Sigmoid colon (tissue), 7 donors: ENCODE results near the gene AP2S1. TPM values are rescaled to one million over a fixed set of nuclear protein-coding genes. Genes with fewer than 3 reads are reported as not detected.

Experiments
- DNase-seq: peaks from one replicate; pipeline ENCODE4 v3.0.0-alpha.2; 2019
- H3K27ac ChIP-seq, 4 donors: fragments of 200-600 bp; sonication (generic); one replicate each; pipeline ENCODE4 v1.5.1; 2016 to 2019; ENCODE audit warnings: mild to moderate bottlenecking in 1 of 4
- H3K27me3 ChIP-seq, 3 donors: fragments of 200-600 bp; sonication (generic); one replicate each; pipeline ENCODE4 v1.5.1; 2019; ENCODE audit warnings: mild to moderate bottlenecking in 1 of 3
- H3K36me3 ChIP-seq, 4 donors: fragments of 200-600 bp; sonication (generic); one replicate each; pipeline ENCODE4 v1.5.1; 2016 to 2019
- H3K4me1 ChIP-seq, 4 donors: fragments of 200-600 bp; sonication (generic); one replicate each; pipeline ENCODE4 v1.5.1; 2017 to 2019
- H3K4me3 ChIP-seq, 4 donors: fragments of 200-600 bp; sonication (generic); one replicate each; pipeline ENCODE4 v1.5.1; 2017 to 2019; ENCODE audit warnings: mild to moderate bottlenecking in 2 of 4, moderate library complexity in 1 of 4
- H3K9me3 ChIP-seq, 4 donors: fragments of 200-600 bp in 3 of 4; sonication (generic) in 3 of 4; one replicate each; pipeline versions ENCODE4 v1.5.1 to v1.6.1; 2013 to 2019
- EP300 ChIP-seq, 4 donors: sonication (generic); formaldehyde crosslinking; IDR thresholded peaks; one replicate each; pipeline ENCODE4 v1.6.1; 2017; ENCODE audit warnings: antibody characterized with exemption in 4 of 4
- POLR2A ChIP-seq, 2 donors: fragments of 450-650 bp; IDR thresholded peaks; one replicate each; pipeline ENCODE4 v1.6.1; 2016; ENCODE audit warnings: antibody characterized with exemption in 2 of 2, mild to moderate bottlenecking in 2 of 2, moderate library complexity in 2 of 2
- POLR2AphosphoS5 ChIP-seq, 4 donors: sonication (generic); formaldehyde crosslinking; IDR thresholded peaks; one replicate each; pipeline ENCODE4 v1.6.1; 2017; ENCODE audit warnings: antibody characterized with exemption in 4 of 4
- WGBS, 2 donors: extraction: QIAGEN DNeasy Blood & Tissue Kit; methylation state at CpG; one replicate each; pipeline ENCODE4 v1.1.7; 2013; 5-methylcytosine and 5-hydroxymethylcytosine counted together
- intact Hi-C: fragments of 100-400 bp; cut with DNase I; formaldehyde crosslinking; loops from one replicate; pipeline ENCODE4 v1.15.1; 2023
- polyA plus RNA-seq, 3 donors: library from polyadenylated mRNA; stranded (reverse); fragments of 200-250 nt; gene quantifications; one replicate each; pipeline ENCODE4 v1.2.3, GENCODE V29; 2013
- total RNA-seq, 4 donors: library from RNA; depleted of rRNA; stranded (reverse); fragments of >200 nt; gene quantifications; one replicate each; pipeline ENCODE4 v1.1.0, GENCODE V29; 2016
- TF ChIP-seq, protein P1 (sequence below), 4 experiments: fragments of 450-650 bp in 3 of 4; fragments of 200-600 bp in 1 of 4; IDR thresholded peaks; one replicate each; pipeline ENCODE4 v1.5.1; 2016 to 2019; ENCODE audit warnings: antibody characterized with exemption in 4 of 4, mild to moderate bottlenecking in 3 of 4, moderate library complexity in 2 of 4
- donor health status: healthy with polysubstance abuse.
- donor health status: Bipolar disorder and iron deficiency.
- donor health status: healthy.

Gene AP2S1
- total and polyA plus RNA-seq, 7 donors, result 52.4 to 167 (median 84.3) TPM

DNA sequence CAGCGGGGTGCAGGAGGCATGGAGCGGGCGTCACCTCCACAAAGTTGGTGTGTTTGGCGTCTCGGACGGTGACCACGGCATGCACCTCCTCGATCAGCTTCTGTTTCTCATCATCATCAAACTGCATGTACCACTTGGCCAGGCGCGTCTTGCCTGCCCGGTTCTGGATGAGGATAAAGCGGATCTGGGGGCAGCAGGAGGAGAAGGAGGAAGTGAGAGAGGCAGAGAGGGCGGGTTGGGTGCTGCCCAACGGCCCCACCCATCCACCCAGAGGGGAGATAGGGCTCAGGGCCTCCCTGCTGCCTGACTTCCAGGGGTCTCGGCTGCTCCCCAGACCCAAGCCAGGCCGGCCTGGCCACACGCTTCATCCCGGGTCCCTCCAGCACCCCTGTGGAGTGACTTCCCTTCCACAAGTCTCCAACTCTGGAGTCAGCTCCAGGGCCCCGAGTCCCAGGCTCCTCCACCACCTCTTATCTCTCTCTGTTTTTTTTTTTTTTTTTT lies 4.6 kb downstream of the AP2S1 start:
- H3K4me1 ChIP-seq, result peaks cover 0 to 64% (median 56%) of the 10 kb centered on the region in 4 donors
- intact Hi-C loops, result no loop called here
- H3K9me3 ChIP-seq, result no peaks in the 10 kb centered on the region
- H3K27ac ChIP-seq, result peak overlapping the region in 2 of 4 donors; percentile 93 to 97
- H3K4me3 ChIP-seq, result no peak overlapping the region
- TF ChIP-seq EP300 (IDR thresholded peaks at IDR 0.05), result no peak
- TF ChIP-seq POLR2AphosphoS5 (IDR thresholded peaks at IDR 0.05), result no peak
- no peak for TF ChIP-seq POLR2A (IDR thresholded peaks at IDR 0.05)
- TF ChIP-seq, protein P1, sequence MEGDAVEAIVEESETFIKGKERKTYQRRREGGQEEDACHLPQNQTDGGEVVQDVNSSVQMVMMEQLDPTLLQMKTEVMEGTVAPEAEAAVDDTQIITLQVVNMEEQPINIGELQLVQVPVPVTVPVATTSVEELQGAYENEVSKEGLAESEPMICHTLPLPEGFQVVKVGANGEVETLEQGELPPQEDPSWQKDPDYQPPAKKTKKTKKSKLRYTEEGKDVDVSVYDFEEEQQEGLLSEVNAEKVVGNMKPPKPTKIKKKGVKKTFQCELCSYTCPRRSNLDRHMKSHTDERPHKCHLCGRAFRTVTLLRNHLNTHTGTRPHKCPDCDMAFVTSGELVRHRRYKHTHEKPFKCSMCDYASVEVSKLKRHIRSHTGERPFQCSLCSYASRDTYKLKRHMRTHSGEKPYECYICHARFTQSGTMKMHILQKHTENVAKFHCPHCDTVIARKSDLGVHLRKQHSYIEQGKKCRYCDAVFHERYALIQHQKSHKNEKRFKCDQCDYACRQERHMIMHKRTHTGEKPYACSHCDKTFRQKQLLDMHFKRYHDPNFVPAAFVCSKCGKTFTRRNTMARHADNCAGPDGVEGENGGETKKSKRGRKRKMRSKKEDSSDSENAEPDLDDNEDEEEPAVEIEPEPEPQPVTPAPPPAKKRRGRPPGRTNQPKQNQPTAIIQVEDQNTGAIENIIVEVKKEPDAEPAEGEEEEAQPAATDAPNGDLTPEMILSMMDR (IDR thresholded peaks at IDR 0.05), result no peak
- DNase-seq, result peak; percentile 59
- no peaks in the 10 kb centered on the region for H3K27me3 ChIP-seq
- peaks cover 0 to 37% (median 20%) of the 10 kb centered on the region in 4 donors for H3K36me3 ChIP-seq
- WGBS, 2 donors, result 83% methylated on average over 19 of the region's 19 CpGs

DNA sequence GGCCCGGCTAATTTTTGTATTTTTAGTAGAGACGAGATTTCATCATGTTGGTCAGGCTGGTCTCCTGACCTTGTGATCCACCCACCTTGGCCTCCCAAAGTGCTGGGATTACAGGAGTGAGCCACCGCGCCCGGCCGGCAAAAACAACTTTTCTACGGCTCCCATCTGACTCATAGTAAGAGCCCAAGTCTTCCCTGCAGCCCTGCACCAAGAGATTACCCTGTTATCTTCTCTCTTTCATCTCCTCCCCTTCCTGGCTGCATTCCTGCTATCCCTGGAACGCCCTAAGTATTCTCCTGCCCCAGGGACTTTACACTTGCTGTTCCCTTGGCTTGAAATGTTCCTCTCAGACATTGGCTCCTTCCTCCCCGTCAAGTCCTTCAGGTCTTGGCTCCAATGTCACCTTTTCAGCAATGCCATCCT lies 6.6 kb downstream of the AP2S1 start:
- H3K27ac ChIP-seq, result no peak overlapping the region
- no peak for TF ChIP-seq POLR2AphosphoS5 (IDR thresholded peaks at IDR 0.05)
- TF ChIP-seq POLR2A (IDR thresholded peaks at IDR 0.05), result no peak
- TF ChIP-seq EP300 (IDR thresholded peaks at IDR 0.05), result no peak
- TF ChIP-seq, protein P1 (IDR thresholded peaks at IDR 0.05), result no peak
- no peak for DNase-seq
- H3K4me3 ChIP-seq, result no peak overlapping the region
- 86% methylated on average over 9 of the region's 9 CpGs for WGBS, 2 donors
- H3K36me3 ChIP-seq, result peaks cover 5 to 47% (median 23%) of the 10 kb centered on the region in 4 donors
- no peaks in the 10 kb centered on the region for H3K27me3 ChIP-seq
- H3K9me3 ChIP-seq, result no peaks in the 10 kb centered on the region
- intact Hi-C loops, result no loop called here
- H3K4me1 ChIP-seq, result peaks cover 0 to 58% (median 49%) of the 10 kb centered on the region in 4 donors

DNA sequence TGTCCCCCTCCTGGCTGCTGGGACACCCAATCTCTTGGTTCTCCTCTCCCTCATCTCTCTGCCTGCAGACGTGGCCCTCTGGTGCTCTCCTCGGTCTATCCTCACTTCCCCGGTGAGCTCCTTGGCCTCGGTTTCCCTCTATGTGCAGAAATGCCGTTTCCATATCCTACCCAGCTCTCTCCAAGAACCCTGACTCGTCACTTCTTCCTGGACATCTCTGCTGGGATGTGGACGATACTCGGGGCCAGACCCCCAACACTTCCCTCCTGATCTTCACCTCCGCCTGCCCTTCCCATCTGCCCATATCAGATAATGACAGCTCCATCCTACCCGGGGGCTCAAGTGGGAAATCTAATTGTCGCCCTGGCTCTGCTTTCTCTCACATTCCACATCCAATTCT lies 7.9 kb downstream of the AP2S1 start:
- no peak for DNase-seq
- no peaks in the 10 kb centered on the region for H3K27me3 ChIP-seq
- H3K27ac ChIP-seq, result peak overlapping the region in 2 of 4 donors; percentile 76 to 79
- no peaks in the 10 kb centered on the region for H3K9me3 ChIP-seq
- intact Hi-C loops, result no loop called here
- peaks cover 0 to 45% (median 37%) of the 10 kb centered on the region in 4 donors for H3K4me1 ChIP-seq
- H3K4me3 ChIP-seq, result no peak overlapping the region
- 86 to 90% methylated on average over 11 of the region's 11 CpGs for WGBS, 2 donors
- TF ChIP-seq, protein P1 (IDR thresholded peaks at IDR 0.05), result no peak
- TF ChIP-seq POLR2AphosphoS5 (IDR thresholded peaks at IDR 0.05) (no peak), EP300 (IDR thresholded peaks at IDR 0.05) (no peak), POLR2A (IDR thresholded peaks at IDR 0.05) (no peak)
- H3K36me3 ChIP-seq, result peaks cover 5 to 58% (median 31%) of the 10 kb centered on the region in 4 donors

DNA sequence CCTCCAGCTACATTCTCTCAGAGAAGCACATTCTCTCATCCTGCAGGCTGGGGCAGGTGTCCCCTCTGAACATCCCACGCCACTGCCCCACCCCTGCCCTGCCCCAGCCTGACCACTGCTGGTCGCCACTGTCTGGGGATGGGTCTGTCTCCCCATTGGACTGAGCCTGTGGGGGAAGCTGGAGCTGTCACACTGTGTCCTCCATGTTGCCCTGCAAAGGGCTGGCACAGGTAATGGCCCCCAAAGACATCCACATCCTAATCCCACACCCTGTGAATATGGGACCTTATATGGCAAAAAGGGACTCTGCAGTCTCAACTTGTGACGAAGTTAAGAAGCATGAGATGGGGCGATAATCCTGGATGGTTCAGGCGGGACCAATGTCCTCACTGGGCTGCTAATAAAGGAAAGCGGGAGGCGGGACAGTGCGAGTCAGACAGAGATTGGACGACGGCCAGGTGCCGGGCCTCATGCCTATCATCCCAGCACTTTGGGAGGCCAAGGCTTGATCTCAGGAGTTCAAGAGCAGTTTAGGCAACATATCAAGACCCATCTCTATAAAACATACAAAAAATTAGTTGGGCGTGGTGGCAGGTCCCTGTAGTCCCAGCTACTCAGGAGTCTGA lies 9.1 kb downstream of the AP2S1 start:
- Histone ChIP-seq H3K27me3 (no peaks in the 10 kb centered on the region), H3K9me3 (no peaks in the 10 kb centered on the region), H3K4me1 (peaks cover 0 to 39% (median 30%) of the 10 kb centered on the region in 4 donors), H3K36me3 (peaks cover 5 to 71% (median 34%) of the 10 kb centered on the region in 4 donors), H3K27ac (peak overlapping the region; percentile 60 to 79 (median 69)), H3K4me3 (no peak overlapping the region)
- TF ChIP-seq POLR2AphosphoS5 (IDR thresholded peaks at IDR 0.05) (peak in 2 of 4 donors; percentile 13 to 33), POLR2A (IDR thresholded peaks at IDR 0.05) (no peak), EP300 (IDR thresholded peaks at IDR 0.05) (no peak)
- no peak for DNase-seq
- WGBS, 2 donors, result 69 to 83% methylated on average over 12 of the region's 12 CpGs
- intact Hi-C loops, result no loop called here

DNA sequence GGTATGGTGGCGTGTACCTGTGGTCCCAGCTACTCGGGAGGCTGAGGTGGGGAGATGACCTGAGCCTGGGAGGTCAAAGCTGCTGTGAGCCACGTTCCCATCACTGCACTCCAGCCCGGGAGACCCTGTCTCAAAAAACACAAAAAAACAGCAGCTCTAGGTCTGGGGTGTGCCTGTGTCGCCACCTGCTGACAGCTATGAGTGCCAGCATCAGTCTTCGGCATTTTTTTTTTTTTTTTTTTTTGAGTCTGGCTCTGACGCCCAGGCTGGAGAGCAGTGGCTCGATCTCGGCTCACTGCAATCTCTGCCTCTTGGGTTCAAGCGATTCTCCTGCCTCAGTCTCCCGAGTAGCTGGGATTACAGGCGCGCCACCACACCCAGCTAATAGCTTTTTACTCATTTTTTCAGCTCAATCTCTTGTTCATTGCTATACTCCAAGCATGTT lies 10.1 kb downstream of the AP2S1 start:
- Histone ChIP-seq H3K4me3 (no peak overlapping the region), H3K27ac (peak overlapping the region; percentile 60 to 79 (median 69)), H3K9me3 (no peaks in the 10 kb centered on the region), H3K36me3 (peaks cover 5 to 69% (median 34%) of the 10 kb centered on the region in 4 donors), H3K27me3 (no peaks in the 10 kb centered on the region), H3K4me1 (peaks cover 0 to 34% (median 29%) of the 10 kb centered on the region in 4 donors)
- WGBS, 2 donors, result 14 to 21% methylated on average over 13 of the region's 13 CpGs
- TF ChIP-seq, protein P1 (IDR thresholded peaks at IDR 0.05), result peak; percentile 72 to 86 (median 78)
- TF ChIP-seq POLR2AphosphoS5 (IDR thresholded peaks at IDR 0.05), result no peak
- no peak for TF ChIP-seq EP300 (IDR thresholded peaks at IDR 0.05)
- peak; percentile 77 for DNase-seq
- intact Hi-C loops, result loop anchor here (1.0 kb wide), 1 partner anchor 83 kb away; no protein-coding TSS in a partner anchor
